ENCODE results near the gene FURIN. TPM values are rescaled to one million over a fixed set of nuclear protein-coding genes. Genes with fewer than 3 reads are reported as not detected.
"Not testable (repeated sequence)": the region's sequence is repeated elsewhere in the genome, so short reads cannot be mapped to it uniquely, and the experiment has no call there.

The FURIN gene
- total RNA-seq, 1 experiment from 2014 or later, result 29.0 TPM

- no peak for DNase-seq (ENCODE audit: extremely low read depth, low read depth)
These were observed 43.8 kb downstream of the FURIN start for GRCh38 chr15:90911906-90912769.

- DNase-seq (ENCODE audit: extremely low read depth, low read depth), result no peak
These were observed 44.3 kb downstream of the FURIN start for GRCh38 chr15:90912770-90913075.

- no peak for DNase-seq (ENCODE audit: extremely low read depth, low read depth)
These were observed 45.1 kb downstream of the FURIN start for GRCh38 chr15:90913398-90913944.

GRCh38 chr15:90914305-90915080 lies 46.1 kb downstream of the FURIN start:
- no peak for DNase-seq (ENCODE audit: extremely low read depth, low read depth)

GRCh38 chr15:90915216-90915807 lies 46.9 kb downstream of the FURIN start:
- no peak for DNase-seq (ENCODE audit: extremely low read depth, low read depth)

GRCh38 chr15:90915808-90916440 lies 47.5 kb downstream of the FURIN start:
- no peak for DNase-seq (ENCODE audit: extremely low read depth, low read depth)

GRCh38 chr15:90916461-90916860 lies 48.1 kb downstream of the FURIN start:
- no peak for DNase-seq (ENCODE audit: extremely low read depth, low read depth)

- no peak for DNase-seq (ENCODE audit: extremely low read depth, low read depth)
These were observed 49.2 kb downstream of the FURIN start for GRCh38 chr15:90917569-90917968.

GRCh38 chr15:90918034-90918788 lies 49.8 kb downstream of the FURIN start:
- DNase-seq (ENCODE audit: extremely low read depth, low read depth), result no peak

GRCh38 chr15:90918835-90919234 lies 50.4 kb downstream of the FURIN start:
- DNase-seq (ENCODE audit: extremely low read depth, low read depth), result no peak

GRCh38 chr15:90921887-90922286 lies 53.5 kb downstream of the FURIN start:
- DNase-seq (ENCODE audit: extremely low read depth, low read depth), result no peak

GRCh38 chr15:90922712-90923322 lies 54.4 kb downstream of the FURIN start:
- DNase-seq (ENCODE audit: extremely low read depth, low read depth), result not testable (repeated sequence)

- DNase-seq (ENCODE audit: extremely low read depth, low read depth), result no peak
These were observed 56.0 kb downstream of the FURIN start for GRCh38 chr15:90924375-90924774.

- not testable (repeated sequence) for DNase-seq (ENCODE audit: extremely low read depth, low read depth)
These were observed 58.4 kb downstream of the FURIN start for GRCh38 chr15:90926766-90927165.

GRCh38 chr15:90928106-90928505 lies 59.7 kb downstream of the FURIN start:
- DNase-seq (ENCODE audit: extremely low read depth, low read depth), result not testable (repeated sequence)

GRCh38 chr15:90929246-90930019 lies 61.0 kb downstream of the FURIN start:
- no peak for DNase-seq (ENCODE audit: extremely low read depth, low read depth)

GRCh38 chr15:90930861-90931574 lies 62.6 kb downstream of the FURIN start:
- no peak for DNase-seq (ENCODE audit: extremely low read depth, low read depth)

- no peak for DNase-seq (ENCODE audit: extremely low read depth, low read depth)
These were observed 63.1 kb downstream of the FURIN start for GRCh38 chr15:90931575-90931827.

All from NCI-H460 (cell line).